Left ventricle myocardium superior (tissue), 1 donor: ENCODE measurements around the gene ZBTB49. TPM values are rescaled to one million over a fixed set of nuclear protein-coding genes. Genes with fewer than 3 reads are reported as not detected.
"Not testable (repeated sequence)": the region's sequence is repeated elsewhere in the genome, so short reads cannot be mapped to it uniquely, and the experiment has no call there.

ENCODE experiments used
- ATAC-seq: fragments of 200-7000 bp; cut with Tn5 transposase; one replicate; pipeline ENCODE4 v1.9.1; 2020; ENCODE audit warnings: mild to moderate bottlenecking, moderate library complexity
- DNase-seq: peaks from one replicate; pipeline ENCODE4 v3.0.0-alpha.2; 2020
- intact Hi-C: fragments of 100-400 bp; cut with micrococcal nuclease; formaldehyde crosslinking; loops from one replicate; pipeline ENCODE4 v1.11.0; 2022
- long read RNA-seq: library from polyadenylated mRNA; unstranded; transcript quantifications from one replicate; pipeline ENCODE4 v2.0.0, GENCODE V29; 2021
- total RNA-seq: library from RNA; stranded (reverse); fragmentation: NEBNext Ultra II Directional; extraction: Animal tissue kit (Norgen Biotek cat#: 25700); gene quantifications from one replicate; pipeline ENCODE4 v1.2.1, GENCODE V29; 2021
- donor health status: DM: no; HTN: yes; CAD: no; lungs with severe emphysema.

Gene ZBTB49
- total RNA-seq = 3.8 TPM
- long read RNA-seq, partial matches to known transcripts = 0 of 8 reads
- long read RNA-seq, other reads (novel, unspliced or antisense) = 5 of 8 reads

- ATAC-seq = peak; percentile 98
- intact Hi-C loops = no loop called here
Measured at GRCh38 chr4:4289941-4290850, at the start of gene ZBTB49, which contains the start of gene LYAR. ZBTB49 (plus strand) TSS chr4:4290251; CDS start chr4:4299946, 9,695 bp downstream. LYAR (minus strand) TSS chr4:4290154; CDS start chr4:4283742, 6,412 bp downstream.

GRCh38 chr4:4245172-4245571, 44.9 kb upstream of the ZBTB49 start:
- DNase-seq (no peak), ATAC-seq (no peak)
- intact Hi-C loops = no loop called here

More at GRCh38 chr4:4289941-4290850, at the start of gene ZBTB49, which contains the start of gene LYAR:
- DNase-seq = peak; percentile 96

- ATAC-seq (no peak), DNase-seq (no peak)
- intact Hi-C loops = no loop called here
Measured at GRCh38 chr4:4247696-4248028, 42.4 kb upstream of the ZBTB49 start.

- ATAC-seq (peak; percentile 98), DNase-seq (peak; percentile 94)
- intact Hi-C loops = no loop called here
Measured at GRCh38 chr4:4248029-4248884, 41.8 kb upstream of the ZBTB49 start, which contains the start of gene TMEM128. TMEM128 (minus strand) TSS chr4:4248223; CDS start chr4:4248202, 21 bp downstream.

- ATAC-seq (no peak), DNase-seq (no peak)
- intact Hi-C loops = no loop called here
Measured at GRCh38 chr4:4248885-4249203, 41.2 kb upstream of the ZBTB49 start.

- DNase-seq, intact Hi-C loops: not testable (repeated sequence)
Measured at GRCh38 chr4:4249342-4249741, 40.7 kb upstream of the ZBTB49 start.

GRCh38 chr4:4249866-4250265, 40.2 kb upstream of the ZBTB49 start:
- intact Hi-C loops = loop anchor here (5.0 kb wide), 1 partner anchor 82 kb away; no protein-coding TSS in a partner anchor
- ATAC-seq (no peak), DNase-seq (no peak)

More at GRCh38 chr4:4249342-4249741, 40.7 kb upstream of the ZBTB49 start:
- not testable (repeated sequence) for ATAC-seq

GRCh38 chr4:4254199-4254598, 35.9 kb upstream of the ZBTB49 start:
- DNase-seq (no peak), ATAC-seq (no peak)
- intact Hi-C loops = loop anchor here (5.0 kb wide), 1 partner anchor 78 kb away; no protein-coding TSS in a partner anchor

- DNase-seq = no peak
- ATAC-seq = no peak
- intact Hi-C loops = loop anchor here (5.0 kb wide), 1 partner anchor 78 kb away; no protein-coding TSS in a partner anchor
Measured at GRCh38 chr4:4254666-4255065, 35.4 kb upstream of the ZBTB49 start.

- no peak for DNase-seq
- intact Hi-C loops = no loop called here
- no peak for ATAC-seq
Measured at GRCh38 chr4:4256799-4257198, 33.3 kb upstream of the ZBTB49 start.

- ATAC-seq, intact Hi-C loops: not testable (repeated sequence)
Measured at GRCh38 chr4:4257705-4258104, 32.3 kb upstream of the ZBTB49 start.

GRCh38 chr4:4259484-4260100, 30.5 kb upstream of the ZBTB49 start:
- DNase-seq = no peak
- ATAC-seq = no peak
- intact Hi-C loops = no loop called here

More at GRCh38 chr4:4257705-4258104, 32.3 kb upstream of the ZBTB49 start:
- DNase-seq = not testable (repeated sequence)

GRCh38 chr4:4260185-4260751, 29.8 kb upstream of the ZBTB49 start:
- intact Hi-C loops = no loop called here
- ATAC-seq (peak; percentile 25), DNase-seq (no peak)

- ATAC-seq (no peak), DNase-seq (no peak)
- intact Hi-C loops = no loop called here
Measured at GRCh38 chr4:4267981-4268380, 22.1 kb upstream of the ZBTB49 start.

- intact Hi-C loops = no loop called here
- ATAC-seq = no peak
- no peak for DNase-seq
Measured at GRCh38 chr4:4268776-4269175, 21.3 kb upstream of the ZBTB49 start.

GRCh38 chr4:4269331-4269731, 20.7 kb upstream of the ZBTB49 start:
- intact Hi-C loops = no loop called here
- DNase-seq = no peak
- ATAC-seq = no peak

- ATAC-seq = peak; percentile 47
- intact Hi-C loops = no loop called here
- no peak for DNase-seq
Measured at GRCh38 chr4:4269856-4270255, 20.2 kb upstream of the ZBTB49 start.

GRCh38 chr4:4270529-4270928, 19.5 kb upstream of the ZBTB49 start:
- ATAC-seq (no peak), DNase-seq (no peak)
- intact Hi-C loops = no loop called here

- no peak for ATAC-seq
Measured at GRCh38 chr4:4271912-4272311, 18.1 kb upstream of the ZBTB49 start.

More at GRCh38 chr4:4271912-4272311, 18.1 kb upstream of the ZBTB49 start:
- DNase-seq = no peak
- intact Hi-C loops = no loop called here
